Heart left ventricle (tissue), 13 donors: ENCODE data around the gene TIMM21.

Source experiments
- POLR2A ChIP-seq, 2 donors: fragments of 450-650 bp; IDR thresholded peaks; one replicate each; pipeline ENCODE4 v1.6.1; 2017; ENCODE audit warnings: antibody characterized with exemption in 2 of 2, mild to moderate bottlenecking in 2 of 2, moderate library complexity in 2 of 2
- TF ChIP-seq, protein P1 (sequence below), 12 donors: fragments of 200-600 bp; sonication (generic) in 4 of 12; IDR thresholded peaks; one replicate each; pipeline versions ENCODE4 v1.5.0 to v1.8.0; 2018 to 2022; ENCODE audit warnings: antibody characterized with exemption in 12 of 12, mild to moderate bottlenecking in 5 of 12
- donor health status: ischemic (EF 13 %, LVEDD 7.1; RV severe dilation, severe dysfunction).
- donor health status: DM: no; HTN: yes; CAD: no.
- donor health status: DM: no; HTN: no; CAD: no.
- donor health status: ischemic (EF 25% LVEDD 6.9; RV normal size, moderate dysfunction).
- donor health status: ischemic (EF 25% LVEDD 5.7; RV mildly dilated, moderate dysfunction).
- donor health status: ischemic (EF 35%, LVEDD 5.7; RV mildly dilated, moderate dysfunction).
- donor health status: nonischemic (EF 11% LVEDD 7.7; RV severe dilation, severe dysfunction).
- donor health status: DM: yes; HTN: yes; CAD: no.
- donor health status: PGD.
- donor health status: ischemic (EF 29% LVEDD 5.4; RV normal size, mild dysfunction).
- donor health status: nonischemic (EF 23%, LVEDD 6.1; RV moderate dilation, normal function).

DNA sequence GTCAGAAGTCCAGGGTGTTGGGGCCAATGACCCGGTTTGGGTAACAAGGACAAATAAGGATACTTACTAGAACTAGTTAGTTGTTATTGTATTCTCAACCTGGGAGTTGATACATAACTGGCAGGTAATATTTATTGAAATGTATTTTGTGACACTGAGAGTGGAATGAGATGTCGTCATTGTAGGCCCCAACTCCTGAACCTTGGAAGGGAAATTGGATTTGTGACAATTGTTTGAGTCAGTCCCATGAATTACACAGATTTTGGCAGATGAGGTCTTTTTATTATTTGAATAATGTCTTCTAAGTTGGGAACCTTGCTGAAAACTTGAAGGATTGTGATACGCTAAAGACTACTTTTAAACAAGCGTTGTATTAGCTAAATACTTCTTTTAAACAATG is 5.1 kb downstream of the TIMM21 start:
- TF ChIP-seq, protein P1, sequence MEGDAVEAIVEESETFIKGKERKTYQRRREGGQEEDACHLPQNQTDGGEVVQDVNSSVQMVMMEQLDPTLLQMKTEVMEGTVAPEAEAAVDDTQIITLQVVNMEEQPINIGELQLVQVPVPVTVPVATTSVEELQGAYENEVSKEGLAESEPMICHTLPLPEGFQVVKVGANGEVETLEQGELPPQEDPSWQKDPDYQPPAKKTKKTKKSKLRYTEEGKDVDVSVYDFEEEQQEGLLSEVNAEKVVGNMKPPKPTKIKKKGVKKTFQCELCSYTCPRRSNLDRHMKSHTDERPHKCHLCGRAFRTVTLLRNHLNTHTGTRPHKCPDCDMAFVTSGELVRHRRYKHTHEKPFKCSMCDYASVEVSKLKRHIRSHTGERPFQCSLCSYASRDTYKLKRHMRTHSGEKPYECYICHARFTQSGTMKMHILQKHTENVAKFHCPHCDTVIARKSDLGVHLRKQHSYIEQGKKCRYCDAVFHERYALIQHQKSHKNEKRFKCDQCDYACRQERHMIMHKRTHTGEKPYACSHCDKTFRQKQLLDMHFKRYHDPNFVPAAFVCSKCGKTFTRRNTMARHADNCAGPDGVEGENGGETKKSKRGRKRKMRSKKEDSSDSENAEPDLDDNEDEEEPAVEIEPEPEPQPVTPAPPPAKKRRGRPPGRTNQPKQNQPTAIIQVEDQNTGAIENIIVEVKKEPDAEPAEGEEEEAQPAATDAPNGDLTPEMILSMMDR (IDR thresholded peaks at IDR 0.05), result no peak
- TF ChIP-seq POLR2A (IDR thresholded peaks at IDR 0.05), result no peak
